A549 (cell line): ENCODE data around the gene CIAO3.

ENCODE experiments used
- CBX8 ChIP-seq: fragments of 200-600 bp; sonication (generic); IDR thresholded peaks from 2 replicates; pipeline ENCODE4 v1.6.1; 2016
- CTCF ChIP-seq: fragments of >200 bp; sonication (Bioruptor Twin); formaldehyde crosslinking; IDR thresholded peaks from 3 replicates; pipeline ENCODE4 v1.5.1; 2016
- NR3C1 ChIP-seq: fragments of >200 bp; sonication (Bioruptor Twin); formaldehyde crosslinking; IDR thresholded peaks from 3 replicates; pipeline ENCODE4 v1.6.1; 2017
- POLR2A ChIP-seq: IDR thresholded peaks from 2 replicates; pipeline ENCODE4 v1.6.1; 2012; ENCODE audit warnings: mild to moderate bottlenecking, low read length
- RFX5 ChIP-seq: fragments of 450-650 bp; IDR thresholded peaks from 2 replicates; pipeline ENCODE4 v1.7.1; 2014; ENCODE audit warnings: antibody characterized with exemption, mild to moderate bottlenecking, moderate library complexity
- ZFP36 ChIP-seq: fragments of 450-650 bp; IDR thresholded peaks from 2 replicates; pipeline ENCODE4 v1.6.1; 2014; ENCODE audit warnings: borderline replicate concordance; ENCODE audit not compliant: partially characterized antibody

GRCh38 chr16:708959-709358 lies 31.8 kb downstream of the CIAO3 start:
- TF ChIP-seq RFX5: no peak
- TF ChIP-seq CTCF: no peak
- TF ChIP-seq NR3C1: no peak
- TF ChIP-seq POLR2A: no peak
- TF ChIP-seq CBX8: no peak
- TF ChIP-seq ZFP36: no peak
